Parathyroid adenoma (tissue), 2 donors: ENCODE results near the gene HAGHL.
"Not testable (repeated sequence)": the region's sequence is repeated elsewhere in the genome, so short reads cannot be mapped to it uniquely, and the experiment has no call there.

ENCODE experiments used
- H2AFZ ChIP-seq: fragments of 300-600 bp; sonication (generic); one replicate; pipeline ENCODE4 v1.7.0; 2017; ENCODE audit warnings: antibody characterized with exemption, mild to moderate bottlenecking
- H3K27ac ChIP-seq: fragments of 300-600 bp; sonication (generic); one replicate; pipeline ENCODE4 v1.7.0; 2017
- H3K27me3 ChIP-seq: fragments of 300-600 bp; sonication (generic); one replicate; pipeline ENCODE4 v1.7.0; 2017; ENCODE audit warnings: low read length; ENCODE audit not compliant: control insufficient read depth, insufficient read depth
- H3K36me3 ChIP-seq: fragments of 300-600 bp; sonication (generic); one replicate; pipeline ENCODE4 v1.7.0; 2017; ENCODE audit warnings: low read length; ENCODE audit not compliant: control insufficient read depth, insufficient read depth
- H3K4me1 ChIP-seq: fragments of 300-600 bp; sonication (generic); one replicate; pipeline ENCODE4 v1.7.0; 2017; ENCODE audit warnings: control low read depth
- H3K4me2 ChIP-seq: fragments of 300-600 bp; sonication (generic); one replicate; pipeline ENCODE4 v1.7.0; 2017; ENCODE audit warnings: low read length
- H3K4me3 ChIP-seq: fragments of 300-600 bp; sonication (generic); one replicate; pipeline ENCODE4 v1.7.0; 2017; ENCODE audit warnings: low read depth, low read length
- H3K79me2 ChIP-seq: fragments of 300-600 bp; sonication (generic); one replicate; pipeline ENCODE4 v1.7.0; 2017; ENCODE audit warnings: control low read depth
- H3K9ac ChIP-seq: fragments of 300-600 bp; sonication (generic); one replicate; pipeline ENCODE4 v1.7.0; 2017; ENCODE audit warnings: mild to moderate bottlenecking
- H3K9me3 ChIP-seq: fragments of 300-600 bp; sonication (generic); one replicate; pipeline ENCODE4 v1.7.0; 2017; ENCODE audit warnings: low read length; ENCODE audit not compliant: control insufficient read depth
- TF ChIP-seq, protein P1 (sequence below): fragments of 300-600 bp; sonication (generic); IDR thresholded peaks from one replicate; pipeline ENCODE4 v1.7.0; 2017; ENCODE audit warnings: antibody characterized with exemption, mild to moderate bottlenecking
- donor health status: primary hyperparathyroidism.

The HAGHL gene

DNA sequence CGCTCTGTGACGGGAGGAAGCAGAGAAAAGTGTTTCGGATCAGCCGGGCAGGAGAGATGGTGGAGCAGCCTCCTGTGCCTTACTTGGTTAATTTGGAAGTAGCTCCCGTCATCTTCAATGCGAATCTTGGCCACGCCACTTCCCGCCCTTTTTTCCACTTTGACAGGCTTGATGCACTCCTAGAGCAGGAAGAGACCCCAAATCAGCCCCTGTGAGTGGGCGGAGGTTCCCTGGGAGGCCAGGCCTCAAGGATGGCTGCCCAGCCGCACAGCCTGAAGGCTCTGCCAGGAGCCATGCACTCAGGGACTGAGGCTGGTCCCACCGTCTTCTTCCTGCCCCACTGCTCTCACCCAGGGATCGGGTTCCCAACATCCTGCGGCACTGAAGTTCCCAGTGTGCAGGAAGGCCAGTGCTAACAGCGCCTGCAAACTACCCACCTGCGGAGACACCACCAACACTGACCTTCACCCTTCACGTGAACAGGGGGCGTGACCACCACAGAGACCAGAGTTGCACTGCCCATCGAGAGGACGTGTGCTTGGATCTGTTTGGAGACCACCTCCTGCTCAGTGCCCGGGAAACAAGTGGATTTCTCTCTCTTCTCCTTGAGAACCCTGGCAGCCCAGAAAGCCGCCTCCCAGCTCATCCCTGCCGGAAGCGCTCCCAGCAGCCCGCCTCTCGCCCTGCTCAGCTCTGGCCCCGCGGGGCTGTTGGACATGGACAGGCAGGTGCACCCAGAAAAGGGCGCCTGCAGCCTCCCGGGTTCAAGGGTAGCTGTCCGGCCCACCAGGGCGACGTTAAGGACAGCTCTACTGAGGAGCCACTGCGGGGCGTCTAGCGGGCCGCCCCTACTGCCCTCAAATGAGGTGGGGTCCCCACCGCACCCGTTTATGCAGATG, 12.9 kb downstream of the HAGHL start:
- Histone ChIP-seq H3K4me1 (peaks cover 2% of the 10 kb centered on the region), H3K36me3 (no peaks in the 10 kb centered on the region), H3K4me3 (peak overlapping the region; percentile 81), H3K27me3 (no peaks in the 10 kb centered on the region), H3K79me2 (peaks cover 4% of the 10 kb centered on the region), H2AFZ (peak overlapping the region; percentile 73), H3K27ac (no peak overlapping the region), H3K9ac (no peak overlapping the region), H3K4me2 (peak overlapping the region; percentile 94), H3K9me3 (no peaks in the 10 kb centered on the region)
- TF ChIP-seq, protein P1, sequence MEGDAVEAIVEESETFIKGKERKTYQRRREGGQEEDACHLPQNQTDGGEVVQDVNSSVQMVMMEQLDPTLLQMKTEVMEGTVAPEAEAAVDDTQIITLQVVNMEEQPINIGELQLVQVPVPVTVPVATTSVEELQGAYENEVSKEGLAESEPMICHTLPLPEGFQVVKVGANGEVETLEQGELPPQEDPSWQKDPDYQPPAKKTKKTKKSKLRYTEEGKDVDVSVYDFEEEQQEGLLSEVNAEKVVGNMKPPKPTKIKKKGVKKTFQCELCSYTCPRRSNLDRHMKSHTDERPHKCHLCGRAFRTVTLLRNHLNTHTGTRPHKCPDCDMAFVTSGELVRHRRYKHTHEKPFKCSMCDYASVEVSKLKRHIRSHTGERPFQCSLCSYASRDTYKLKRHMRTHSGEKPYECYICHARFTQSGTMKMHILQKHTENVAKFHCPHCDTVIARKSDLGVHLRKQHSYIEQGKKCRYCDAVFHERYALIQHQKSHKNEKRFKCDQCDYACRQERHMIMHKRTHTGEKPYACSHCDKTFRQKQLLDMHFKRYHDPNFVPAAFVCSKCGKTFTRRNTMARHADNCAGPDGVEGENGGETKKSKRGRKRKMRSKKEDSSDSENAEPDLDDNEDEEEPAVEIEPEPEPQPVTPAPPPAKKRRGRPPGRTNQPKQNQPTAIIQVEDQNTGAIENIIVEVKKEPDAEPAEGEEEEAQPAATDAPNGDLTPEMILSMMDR = no peak

DNA sequence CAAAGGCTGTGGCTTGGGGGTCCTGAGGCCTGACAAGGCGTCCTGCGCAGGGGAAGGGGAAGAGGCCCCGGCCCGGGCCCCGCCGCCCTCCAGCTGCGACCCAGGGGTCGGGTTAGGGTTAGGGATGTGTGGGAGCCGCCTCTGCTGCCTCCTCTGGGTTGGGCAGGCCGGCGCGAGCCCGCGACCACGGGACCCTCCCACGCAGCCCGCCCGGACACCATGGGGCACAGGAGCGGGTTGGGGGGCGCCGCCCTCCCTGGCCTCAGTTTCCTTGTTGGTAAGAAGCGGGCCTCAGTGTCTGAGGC, 13.5 kb downstream of the HAGHL start:
- TF ChIP-seq, protein P1 = no peak
- peak overlapping the region; percentile 81 for H3K4me3 ChIP-seq
- H3K27me3 ChIP-seq = no peaks in the 10 kb centered on the region
- H3K9me3 ChIP-seq = no peaks in the 10 kb centered on the region
- peak overlapping the region; percentile 94 for H3K4me2 ChIP-seq
- H3K4me1 ChIP-seq = peaks cover 2% of the 10 kb centered on the region
- peak overlapping the region; percentile 73 for H2AFZ ChIP-seq
- H3K79me2 ChIP-seq = peaks cover 4% of the 10 kb centered on the region
- H3K9ac ChIP-seq = peak overlapping the region; percentile 70
- peak overlapping the region; percentile 36 for H3K27ac ChIP-seq
- no peaks in the 10 kb centered on the region for H3K36me3 ChIP-seq

DNA sequence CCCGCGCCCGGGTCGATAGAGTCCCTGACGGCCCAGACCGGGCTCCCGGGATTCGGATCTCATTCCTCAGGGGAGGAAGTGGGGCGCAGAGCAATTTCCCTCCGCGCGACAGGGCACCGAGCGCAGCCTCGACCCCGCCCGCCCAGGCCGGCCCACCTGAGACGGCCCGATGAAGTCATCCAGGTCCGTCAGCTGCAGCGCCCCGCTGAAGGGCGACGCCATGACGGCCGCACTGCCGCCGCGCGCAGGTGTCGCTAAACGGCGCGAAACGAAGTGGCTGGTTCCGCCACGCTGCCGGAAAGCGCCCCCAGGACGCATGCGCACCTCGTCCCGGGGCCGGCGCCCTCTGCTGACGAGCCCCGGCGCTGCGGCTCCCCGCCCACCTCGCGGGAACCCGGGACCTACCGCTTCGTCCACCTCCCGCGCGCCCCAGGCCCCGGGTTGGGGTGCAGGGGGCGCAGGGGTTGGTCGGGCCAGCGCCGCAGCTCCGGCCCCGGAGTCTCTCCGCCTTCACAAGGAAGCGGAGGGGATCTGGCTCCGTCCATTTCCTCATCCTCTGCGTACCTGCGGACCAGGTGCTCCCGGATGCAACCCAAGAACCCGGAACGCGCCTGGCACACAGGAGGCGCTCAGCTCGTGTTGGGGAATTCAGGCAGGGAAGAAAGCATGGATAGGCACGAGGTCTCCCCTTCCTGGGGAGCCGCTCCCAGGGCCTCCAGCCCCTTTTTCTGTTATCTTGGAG, 14.0 kb downstream of the HAGHL start, which contains the start of gene CIAO3:
Gene CIAO3, minus strand, starts transcription at position 234 of the 742 bp plus-strand sequence. Its CDS starts 12 bp downstream, at position 222.
- H3K27ac ChIP-seq = peak within 1 kb of the TSS; percentile 36
- H3K9ac ChIP-seq = peak within 1 kb of the TSS; percentile 70

DNA sequence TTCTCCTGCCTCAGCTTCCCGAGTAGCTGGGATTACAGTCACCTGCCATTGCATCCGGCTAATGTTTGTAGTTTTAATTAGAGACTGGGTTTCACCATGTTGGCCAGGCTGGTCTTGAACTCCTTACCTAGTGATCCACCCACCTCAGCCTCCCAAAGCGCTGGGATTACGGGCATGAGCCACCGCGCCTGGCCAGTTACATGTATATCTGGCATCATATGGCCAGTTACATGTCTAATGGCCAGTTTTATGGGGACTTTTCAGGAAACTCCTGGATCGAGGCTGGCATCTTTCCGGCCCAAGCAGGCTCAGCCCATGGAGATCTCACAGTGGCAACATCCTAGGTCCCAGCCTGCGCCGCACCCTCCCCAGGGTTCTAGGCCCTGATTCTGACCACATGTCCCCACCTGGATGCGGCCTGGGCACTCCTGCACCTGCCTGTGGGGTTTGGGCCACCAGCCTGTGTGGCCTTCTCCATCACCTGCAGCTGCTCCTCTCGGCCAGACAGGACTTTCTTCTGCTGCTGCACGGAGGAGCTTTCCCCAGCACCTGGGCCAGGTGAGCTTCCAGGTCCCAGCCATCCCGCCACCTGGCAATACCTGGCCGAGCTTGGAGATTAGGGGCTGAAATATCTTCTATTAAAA, 15.2 kb downstream of the HAGHL start:
- Histone ChIP-seq H3K9ac (no peak overlapping the region), H3K27me3 (no peaks in the 10 kb centered on the region), H3K4me1 (peaks cover 2% of the 10 kb centered on the region), H3K27ac (no peak overlapping the region), H3K4me3 (no peak overlapping the region), H3K36me3 (no peaks in the 10 kb centered on the region), H3K4me2 (no peak overlapping the region), H2AFZ (no peak overlapping the region), H3K79me2 (peaks cover 4% of the 10 kb centered on the region), H3K9me3 (no peaks in the 10 kb centered on the region)
- TF ChIP-seq, protein P1 = no peak

More for the DNA sequence above, 14.0 kb downstream of the HAGHL start, which contains the start of gene CIAO3:
- H3K9me3 ChIP-seq = no peaks in the 10 kb centered on the region
- peaks cover 4% of the 10 kb centered on the region for H3K79me2 ChIP-seq
- peak within 1 kb of the TSS; percentile 81 for H3K4me3 ChIP-seq
- TF ChIP-seq, protein P1 = peak; percentile 98
- no peaks in the 10 kb centered on the region for H3K27me3 ChIP-seq
- H3K4me2 ChIP-seq = peak within 1 kb of the TSS; percentile 98
- H3K36me3 ChIP-seq = no peaks in the 10 kb centered on the region
- peaks cover 2% of the 10 kb centered on the region for H3K4me1 ChIP-seq
- peak within 1 kb of the TSS; percentile 73 for H2AFZ ChIP-seq

- not testable (repeated sequence) for H3K9me3 ChIP-seq, H3K79me2 ChIP-seq, H3K9ac ChIP-seq, H3K27me3 ChIP-seq, H3K36me3 ChIP-seq, H2AFZ ChIP-seq, H3K27ac ChIP-seq, H3K4me1 ChIP-seq, H3K4me3 ChIP-seq, H3K4me2 ChIP-seq
Measured at GRCh38 chr16:742894-743293, 16.0 kb downstream of the HAGHL start.
